HEK293 (cell line): ENCODE results near the gene AGPAT4.

Experiments used
- CTCF ChIA-PET: fragments of 350-600 bp; formaldehyde crosslinking; extraction: SDS; loops from one replicate; lab custom pipeline; 2021; ENCODE audit warnings: antibody characterized with exemption; lab: Yijun Ruan, JAX
- POLR2A ChIA-PET: fragments of 300-600 bp; formaldehyde crosslinking; extraction: SDS; loops from one replicate; lab custom pipeline; 2020; ENCODE audit warnings: antibody characterized with exemption, inconsistent platforms; lab: Yijun Ruan, JAX
- H3K27ac ChIP-seq: fragments of 200-500 bp; sonication (Bioruptor generic); 2 replicates; pipeline ENCODE4 v1.5.1; 2014; ENCODE audit warnings: low read depth, low read length, control low read depth, inconsistent platforms; ENCODE audit errors: extremely low read depth
- H3K36me3 ChIP-seq, 2 experiments: fragments of 200-500 bp in 1 of 2; sonication (Bioruptor generic) in 1 of 2; 1 replicate in 1 of 2; 2 replicates in 1 of 2; pipeline ENCODE4 v1.5.1; 2014 to 2017; ENCODE audit warnings: inconsistent platforms in 2 of 2, low read length in 2 of 2; ENCODE audit not compliant: control insufficient read depth in 2 of 2, insufficient read depth in 1 of 2
- H3K4me1 ChIP-seq: fragments of 200-500 bp; sonication (Bioruptor generic); 2 replicates; pipeline ENCODE4 v1.5.1; 2014; ENCODE audit warnings: mild to moderate bottlenecking, low read length, inconsistent platforms; ENCODE audit not compliant: control insufficient read depth, insufficient read depth
- H3K4me3 ChIP-seq: 2 replicates; pipeline ENCODE4 v1.5.1; 2011; ENCODE audit warnings: low read depth, mild to moderate bottlenecking, control low read depth, low read length, moderate library complexity
- H3K9me3 ChIP-seq: fragments of 200-500 bp; sonication (Bioruptor generic); 2 replicates; pipeline ENCODE4 v1.5.1; 2014; ENCODE audit warnings: low read depth, low read length, inconsistent platforms; ENCODE audit not compliant: control insufficient read depth, insufficient read depth
- ATF2 ChIP-seq: fragments of 450-650 bp; formaldehyde crosslinking; IDR thresholded peaks from 2 replicates; pipeline ENCODE4 v1.5.1; 2016; ENCODE audit warnings: missing biosample characterization, missing genetic modification characterization, low read depth
- FEZF1 ChIP-seq: fragments of 450-650 bp; formaldehyde crosslinking; IDR thresholded peaks from 2 replicates; pipeline ENCODE4 v1.5.1; 2016; ENCODE audit warnings: missing biosample characterization, missing genetic modification characterization
- HOXA7 ChIP-seq: sonication (generic); formaldehyde crosslinking; IDR thresholded peaks from 2 replicates; pipeline ENCODE4 v1.8.1; 2022; ENCODE audit warnings: missing genetic modification reagents, borderline replicate concordance
- KLF16 ChIP-seq: fragments of 450-650 bp; formaldehyde crosslinking; IDR thresholded peaks from 2 replicates; pipeline ENCODE4 v1.5.1; 2017; ENCODE audit warnings: missing biosample characterization, missing genetic modification characterization
- PRDM1 ChIP-seq: fragments of 450-650 bp; formaldehyde crosslinking; IDR thresholded peaks from 2 replicates; pipeline ENCODE4; 2016; ENCODE audit warnings: missing biosample characterization, missing genetic modification characterization
- SP7 ChIP-seq: fragments of 450-650 bp; formaldehyde crosslinking; IDR thresholded peaks from 2 replicates; pipeline ENCODE4 v1.5.1; 2016; ENCODE audit warnings: missing biosample characterization, missing genetic modification characterization
- WT1 ChIP-seq: fragments of 450-650 bp; formaldehyde crosslinking; IDR thresholded peaks from 2 replicates; pipeline ENCODE4 v1.5.1; 2016; ENCODE audit warnings: missing biosample characterization, missing genetic modification characterization
- ZBTB10 ChIP-seq: fragments of 450-650 bp; formaldehyde crosslinking; IDR thresholded peaks from 2 replicates; pipeline ENCODE4 v1.5.1; 2016; ENCODE audit warnings: missing biosample characterization, missing genetic modification characterization
- ZFP3 ChIP-seq: fragments of 450-650 bp; formaldehyde crosslinking; IDR thresholded peaks from 2 replicates; pipeline ENCODE4 v1.5.1; 2016; ENCODE audit warnings: low read depth, missing biosample characterization, missing genetic modification characterization
- ZNF112 ChIP-seq: fragments of 450-650 bp; formaldehyde crosslinking; IDR thresholded peaks from 2 replicates; pipeline ENCODE4 v1.5.0; 2017; ENCODE audit warnings: missing biosample characterization, missing genetic modification characterization
- ZNF132 ChIP-seq: fragments of 450-650 bp; formaldehyde crosslinking; IDR thresholded peaks from 2 replicates; pipeline ENCODE4 v1.5.1; 2017; ENCODE audit warnings: missing biosample characterization, missing genetic modification characterization, borderline replicate concordance
- ZNF157 ChIP-seq: fragments of 450-650 bp; formaldehyde crosslinking; IDR thresholded peaks from 2 replicates; pipeline ENCODE4 v1.5.1; 2016; ENCODE audit warnings: missing biosample characterization, missing genetic modification characterization
- ZNF19 ChIP-seq: fragments of 450-650 bp; formaldehyde crosslinking; IDR thresholded peaks from 2 replicates; pipeline ENCODE4; 2016; ENCODE audit warnings: missing biosample characterization, missing genetic modification characterization, low read depth
- ZNF211 ChIP-seq: fragments of 450-650 bp; formaldehyde crosslinking; IDR thresholded peaks from 2 replicates; pipeline ENCODE4 v1.5.1; 2016; ENCODE audit warnings: low read depth, missing biosample characterization, missing genetic modification characterization
- ZNF341 ChIP-seq: fragments of 450-650 bp; formaldehyde crosslinking; IDR thresholded peaks from 2 replicates; pipeline ENCODE4; 2016; ENCODE audit warnings: low read depth, missing biosample characterization, missing genetic modification characterization
- ZNF433 ChIP-seq: fragments of 450-650 bp; formaldehyde crosslinking; IDR thresholded peaks from 2 replicates; pipeline ENCODE4 v1.5.1; 2016; ENCODE audit warnings: missing biosample characterization, missing genetic modification characterization, low read depth
- ZNF473 ChIP-seq: fragments of 450-650 bp; formaldehyde crosslinking; IDR thresholded peaks from 2 replicates; pipeline ENCODE4 v1.5.1; 2017; ENCODE audit warnings: missing biosample characterization, missing genetic modification characterization
- ZNF510 ChIP-seq: fragments of 450-650 bp; formaldehyde crosslinking; IDR thresholded peaks from 2 replicates; pipeline ENCODE4 v1.5.1; 2018; ENCODE audit warnings: mild to moderate bottlenecking, missing genetic modification characterization, missing biosample characterization; ENCODE audit not compliant: insufficient replicate concordance
- ZNF544 ChIP-seq: fragments of 450-650 bp; formaldehyde crosslinking; IDR thresholded peaks from 2 replicates; pipeline ENCODE4 v1.5.0; 2017; ENCODE audit warnings: missing biosample characterization, missing genetic modification characterization
- ZNF560 ChIP-seq: fragments of 450-650 bp; formaldehyde crosslinking; IDR thresholded peaks from 2 replicates; pipeline ENCODE4 v1.5.1; 2017; ENCODE audit warnings: missing biosample characterization, missing genetic modification characterization, borderline replicate concordance
- ZNF621 ChIP-seq: fragments of 450-650 bp; formaldehyde crosslinking; IDR thresholded peaks from 2 replicates; pipeline ENCODE4 v1.5.1; 2017; ENCODE audit warnings: missing biosample characterization, missing genetic modification characterization
- ZNF624 ChIP-seq: fragments of 450-650 bp; formaldehyde crosslinking; IDR thresholded peaks from 2 replicates; pipeline ENCODE4 v1.5.1; 2017; ENCODE audit warnings: missing biosample characterization, missing genetic modification characterization
- ZNF660 ChIP-seq: fragments of 450-650 bp; IDR thresholded peaks from 2 replicates; pipeline ENCODE4 v1.5.1; 2018; ENCODE audit warnings: missing biosample characterization, mild to moderate bottlenecking, missing genetic modification characterization
- ZNF707 ChIP-seq: fragments of 450-650 bp; formaldehyde crosslinking; IDR thresholded peaks from 2 replicates; pipeline ENCODE4 v1.5.1; 2016; ENCODE audit warnings: missing biosample characterization, missing genetic modification characterization
- ZNF777 ChIP-seq: fragments of 450-650 bp; formaldehyde crosslinking; IDR thresholded peaks from 2 replicates; pipeline ENCODE4 v1.5.1; 2017; ENCODE audit warnings: missing biosample characterization, missing genetic modification characterization, borderline replicate concordance

AGPAT4 gene

DNA sequence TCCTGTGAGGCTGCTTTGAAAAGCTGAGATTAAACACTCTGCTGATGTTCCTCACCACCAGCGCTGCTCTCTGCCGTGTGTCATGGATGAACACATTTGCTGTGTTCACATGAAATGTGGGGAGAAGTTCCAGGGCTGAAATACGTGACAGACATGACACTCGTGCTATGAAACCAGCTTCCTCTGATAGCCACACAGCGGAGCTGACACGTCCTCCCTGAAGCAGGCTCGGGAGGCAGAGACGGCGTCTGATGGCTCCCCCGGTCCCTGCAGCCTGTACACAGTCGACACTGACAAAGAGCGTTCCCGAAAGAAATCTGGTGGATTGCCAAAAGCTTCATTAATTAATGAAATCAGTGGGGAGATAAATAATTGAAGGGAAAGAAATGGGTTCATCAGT lies 17.5 kb downstream of the AGPAT4 start:
- H3K4me1 ChIP-seq = no peaks in the 10 kb centered on the region
- H3K36me3 ChIP-seq = peaks cover 0 to 24% of the 10 kb centered on the region in 2 experiments; a peak in 2 of 3 replicates
- no peak overlapping the region for H3K4me3 ChIP-seq
- H3K27ac ChIP-seq = no peak overlapping the region
- TF ChIP-seq ZNF510 (no peak), ZNF544 (tag by site-specific recombination) (no peak), ZNF707 (tag by site-specific recombination) (no peak), ZNF132 (tag by site-specific recombination) (no peak), HOXA7 (CRISPR knock-in tag) (no peak)
- ChIA-PET CTCF (no interaction called here), POLR2A (no interaction called here)
- H3K9me3 ChIP-seq = no peaks in the 10 kb centered on the region

- H3K4me1 ChIP-seq = no peaks in the 10 kb centered on the region
- H3K27ac ChIP-seq = no peak overlapping the region
- CTCF ChIA-PET = interaction anchor here (0.6 kb wide), 1 partner anchor 72 kb away, joined by 3 read pairs; no protein-coding TSS in a partner anchor
- TF ChIP-seq ATF2 (no peak), SP7 (tag by site-specific recombination) (no peak)
- H3K9me3 ChIP-seq = no peaks in the 10 kb centered on the region
- POLR2A ChIA-PET = no interaction called here
- H3K4me3 ChIP-seq = no peak overlapping the region
- H3K36me3 ChIP-seq = peaks cover 0 to 17% of the 10 kb centered on the region in 2 experiments; a peak in 2 of 3 replicates
Measured at GRCh38 chr6:161255518-161255917, 18.3 kb downstream of the AGPAT4 start.

DNA sequence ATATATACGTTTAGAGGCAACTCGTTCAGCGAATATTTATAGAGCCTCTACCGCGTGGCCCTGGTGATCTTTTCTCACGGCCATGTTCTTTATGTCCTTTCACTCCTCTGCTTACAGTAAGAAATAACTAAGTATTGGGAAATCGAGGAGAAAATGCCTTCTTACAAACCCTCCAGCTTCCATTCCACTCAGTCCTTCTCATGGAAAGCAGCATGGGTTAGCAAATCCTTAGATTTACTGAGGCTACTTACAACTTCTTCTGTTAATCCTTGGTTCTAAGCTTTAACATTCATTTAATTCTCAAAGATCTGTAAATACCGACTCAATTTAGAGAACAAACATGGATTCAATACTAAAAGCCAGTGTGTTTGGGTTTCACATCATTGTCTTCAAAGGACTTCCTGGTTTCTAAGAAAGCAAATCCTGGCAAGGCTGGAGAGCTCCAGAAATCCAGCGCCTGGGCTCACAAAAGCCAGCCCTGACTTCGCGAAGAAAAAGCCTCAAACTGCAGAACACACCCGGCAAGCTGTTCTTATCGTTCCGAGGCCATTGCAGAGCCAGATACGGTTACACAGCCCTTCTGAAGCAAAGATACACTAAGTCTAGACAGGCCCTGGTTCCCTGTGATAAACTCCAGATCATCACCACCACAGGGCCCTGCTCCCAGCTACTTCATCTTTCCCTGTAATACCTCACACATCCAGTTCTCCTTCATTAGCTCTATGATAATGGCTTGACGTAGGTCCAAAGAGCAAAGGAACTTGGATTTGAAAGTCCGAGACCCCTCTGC lies 19.2 kb downstream of the AGPAT4 start:
- Histone ChIP-seq H3K4me1 (no peaks in the 10 kb centered on the region), H3K36me3 (peaks cover 0 to 11% of the 10 kb centered on the region in 2 experiments; a peak in 1 of 3 replicates), H3K4me3 (no peak overlapping the region), H3K27ac (no peak overlapping the region), H3K9me3 (no peaks in the 10 kb centered on the region)
- ChIA-PET CTCF (interaction anchor here (0.9 to 1.0 kb wide), 2 partner anchors 44 to 116 kb away, joined by 3 read pairs; no protein-coding TSS in a partner anchor), POLR2A (no interaction called here)
- no peak for TF ChIP-seq ZNF660 (tag by site-specific recombination)
- TF ChIP-seq ZNF777 (tag by site-specific recombination) = no peak

DNA sequence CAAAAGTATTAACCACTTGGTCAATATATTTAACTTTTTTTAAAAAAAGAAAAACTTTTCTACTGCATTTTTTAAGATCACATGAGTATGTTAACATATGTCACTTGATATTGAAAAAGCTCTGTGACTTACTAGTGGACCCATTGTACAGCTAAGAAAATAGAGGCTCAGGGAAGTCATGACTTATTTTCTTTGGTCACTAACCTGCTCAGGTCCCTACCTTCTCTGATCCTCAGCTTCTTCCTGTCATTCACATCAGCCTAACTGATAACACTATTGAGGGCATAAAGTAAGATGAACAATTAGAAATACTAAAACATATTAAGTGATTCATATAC lies 19.8 kb downstream of the AGPAT4 start:
- Histone ChIP-seq H3K36me3 (peaks cover 0 to 7% of the 10 kb centered on the region in 2 experiments; a peak in 1 of 3 replicates), H3K4me3 (no peak overlapping the region), H3K9me3 (no peaks in the 10 kb centered on the region), H3K4me1 (no peaks in the 10 kb centered on the region)
- POLR2A ChIA-PET = no interaction called here
- no peak for TF ChIP-seq ZNF621 (tag by site-specific recombination)
- no peak for TF ChIP-seq ZBTB10
- no peak for TF ChIP-seq ZNF777 (tag by site-specific recombination)
- no peak for TF ChIP-seq ZNF624
- no peak for TF ChIP-seq ZNF341 (tag by site-specific recombination)
- no peak for TF ChIP-seq ZNF157 (tag by site-specific recombination)
- no peak for TF ChIP-seq WT1 (tag by site-specific recombination)
- no peak for TF ChIP-seq ZNF433 (tag by site-specific recombination)
- no peak for TF ChIP-seq PRDM1 (tag by site-specific recombination)
- TF ChIP-seq ZNF112 (tag by site-specific recombination) = no peak
- no peak for TF ChIP-seq ZNF560 (tag by site-specific recombination)
- no peak for TF ChIP-seq ZNF211
- no peak for TF ChIP-seq KLF16
- no peak for TF ChIP-seq ZFP3 (tag by site-specific recombination)
- TF ChIP-seq ZNF473 (tag by site-specific recombination) = no peak
- TF ChIP-seq FEZF1 (tag by site-specific recombination) = no peak
- no peak for TF ChIP-seq ZNF19
- TF ChIP-seq, all 188 proteins: peak for 0
- H3K27ac ChIP-seq = no peak overlapping the region
- CTCF ChIA-PET = interaction anchor here (0.9 to 1.0 kb wide), 2 partner anchors 44 to 117 kb away, joined by 3 read pairs; no protein-coding TSS in a partner anchor
